Fibroblast of skin of left quadriceps (primary cell): ENCODE results near the gene APOD.
"Not testable (repeated sequence)": the region's sequence is repeated elsewhere in the genome, so short reads cannot be mapped to it uniquely, and the experiment has no call there.

Source experiments
- DNase-seq, 2 experiments: peaks; one replicate each; pipeline ENCODE4 v3.0.0-alpha.2; 2013; ENCODE audit warnings: low read depth in 2 of 2

APOD gene

GRCh38 chr3:195617784-195618659, 34.3 kb upstream of the APOD start:
- not testable (repeated sequence) for DNase-seq

DNA sequence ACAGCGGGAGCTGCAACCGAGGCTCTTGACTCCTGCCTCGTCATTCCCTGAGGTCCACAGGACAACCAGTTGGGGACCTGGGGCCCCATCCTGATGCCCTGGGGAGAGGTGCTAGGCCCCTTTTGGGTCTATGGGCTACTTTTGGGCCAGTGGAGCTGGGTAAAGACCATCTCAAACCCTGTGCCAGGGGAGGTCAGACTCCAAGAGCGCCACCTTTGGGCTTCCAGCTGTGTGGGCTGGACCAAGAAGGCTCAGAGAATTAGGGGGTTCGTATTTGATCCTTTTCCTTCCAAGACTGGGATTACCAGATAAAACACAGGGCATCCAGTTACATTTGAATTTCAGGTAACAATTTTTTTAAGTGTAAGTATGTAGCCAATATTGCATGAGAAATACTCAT, 33.4 kb upstream of the APOD start:
- not testable (repeated sequence) for DNase-seq

- DNase-seq: no peak
These were observed 32.9 kb upstream of the APOD start for GRCh38 chr3:195616681-195617080.

DNA sequence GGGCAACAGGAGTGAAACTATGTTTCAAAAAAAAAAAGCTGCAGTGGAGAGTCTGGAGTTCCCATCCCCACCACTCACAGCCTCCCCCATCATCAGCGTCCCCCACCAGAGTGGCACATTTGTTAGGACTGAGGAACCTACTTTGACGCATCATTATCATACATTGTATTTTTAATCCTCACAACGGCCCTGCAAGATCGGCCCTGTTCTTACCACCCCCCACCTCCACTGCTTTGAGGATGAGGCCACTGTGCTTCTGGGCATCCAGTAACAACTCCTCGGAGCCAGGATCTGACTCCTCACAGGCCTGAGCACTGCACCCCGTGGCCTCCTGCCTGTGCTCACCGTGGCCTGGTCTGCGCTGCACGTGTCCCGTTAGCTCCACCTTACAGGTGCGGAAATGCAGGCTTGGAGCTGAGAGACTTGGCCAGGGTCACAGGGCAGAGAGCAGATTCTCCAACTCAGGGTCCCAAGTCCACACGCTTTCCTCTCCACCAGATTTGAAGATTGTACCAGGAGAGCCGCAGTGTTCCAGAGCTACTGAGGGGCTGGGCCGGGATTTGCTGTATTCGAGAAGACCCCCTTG, 32.3 kb upstream of the APOD start:
- DNase-seq: not testable (repeated sequence)

GRCh38 chr3:195614672-195615504, 31.1 kb upstream of the APOD start:
- not testable (repeated sequence) for DNase-seq

DNA sequence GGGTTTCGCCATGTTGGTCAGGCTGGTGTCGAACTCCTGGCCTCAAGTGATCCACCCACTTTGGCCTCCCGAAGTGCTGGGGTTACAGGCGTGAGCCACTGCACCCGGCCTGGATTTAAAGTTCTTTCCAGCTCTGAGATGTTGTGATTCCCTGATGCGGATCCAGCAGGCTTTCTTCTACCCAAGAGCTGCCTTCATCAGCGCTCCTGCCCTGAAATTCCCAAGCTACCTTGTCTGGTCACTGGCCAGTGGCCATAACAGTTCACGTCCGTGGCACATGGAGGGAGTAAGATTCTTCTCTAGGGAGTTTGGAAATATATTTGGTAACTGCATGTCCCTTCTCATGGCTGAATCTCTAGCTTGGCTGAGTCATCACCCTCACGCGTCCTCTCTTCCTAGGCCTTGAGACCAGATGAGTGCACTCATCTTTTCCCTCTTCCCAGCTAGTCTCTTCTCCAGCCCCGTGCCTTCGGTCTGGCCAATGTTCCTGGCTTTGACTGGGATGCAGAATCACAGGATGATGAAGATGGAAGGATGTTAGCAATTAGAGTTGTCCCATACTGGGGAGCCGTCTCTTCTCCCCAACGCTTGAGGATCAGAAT, 29.8 kb upstream of the APOD start:
- no peak for DNase-seq

- DNase-seq: no peak
These were observed 28.5 kb upstream of the APOD start for GRCh38 chr3:195612075-195612800.

DNA sequence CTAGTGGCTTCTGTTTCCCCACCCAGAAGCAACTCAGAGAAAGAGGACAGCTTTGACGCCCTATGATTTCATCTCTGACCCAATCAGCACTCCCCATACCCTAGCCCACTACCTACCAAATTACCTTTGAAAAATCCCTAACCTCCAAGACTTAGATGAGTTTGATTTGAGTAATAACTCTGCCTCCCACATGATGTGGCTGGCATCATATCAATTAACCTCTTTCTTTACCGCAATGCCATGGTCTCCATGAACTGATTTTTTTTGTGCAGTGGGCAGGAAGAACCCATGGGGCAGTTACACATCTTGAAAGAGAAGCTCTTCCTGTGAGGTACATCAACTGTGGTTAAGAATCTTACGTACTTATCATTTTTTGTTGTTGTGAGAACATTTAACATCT, 25.5 kb upstream of the APOD start:
- no peak for DNase-seq

GRCh38 chr3:195601785-195602184, 18.0 kb upstream of the APOD start:
- not testable (repeated sequence) for DNase-seq

- no peak for DNase-seq
These were observed 17.6 kb upstream of the APOD start for GRCh38 chr3:195601382-195601781.

GRCh38 chr3:195599926-195600325, 16.2 kb upstream of the APOD start:
- not testable (repeated sequence) for DNase-seq

GRCh38 chr3:195599516-195599915, 15.8 kb upstream of the APOD start:
- DNase-seq: not testable (repeated sequence)

- no peak for DNase-seq
These were observed 14.1 kb upstream of the APOD start for GRCh38 chr3:195597848-195598247.

DNA sequence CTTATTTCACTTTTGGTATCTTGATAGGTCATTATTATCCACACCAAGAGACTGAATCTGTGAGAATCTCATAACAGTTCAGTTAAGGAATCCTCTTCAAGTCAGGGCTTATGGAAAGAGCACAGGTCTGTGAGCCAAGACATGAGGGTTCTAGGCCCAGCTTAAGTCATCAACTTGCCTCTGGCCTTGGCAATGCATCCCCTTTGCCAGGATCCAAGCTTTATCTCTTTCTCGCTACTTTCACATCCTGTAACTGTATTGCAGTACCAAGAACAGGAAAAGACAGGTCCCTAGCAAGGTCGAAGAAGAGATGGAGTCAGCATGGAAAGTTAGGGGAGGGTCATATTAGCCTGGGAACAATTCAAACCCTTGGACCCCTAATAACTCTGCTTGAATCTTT, 13.5 kb upstream of the APOD start:
- DNase-seq: no peak

GRCh38 chr3:195596765-195597171, 13.0 kb upstream of the APOD start:
- no peak for DNase-seq

- no peak for DNase-seq
These were observed 12.2 kb upstream of the APOD start for GRCh38 chr3:195595785-195596531.

GRCh38 chr3:195591852-195592251, 8.1 kb upstream of the APOD start:
- no peak for DNase-seq

- DNase-seq: no peak
These were observed 7.5 kb upstream of the APOD start for GRCh38 chr3:195591220-195591619.

DNA sequence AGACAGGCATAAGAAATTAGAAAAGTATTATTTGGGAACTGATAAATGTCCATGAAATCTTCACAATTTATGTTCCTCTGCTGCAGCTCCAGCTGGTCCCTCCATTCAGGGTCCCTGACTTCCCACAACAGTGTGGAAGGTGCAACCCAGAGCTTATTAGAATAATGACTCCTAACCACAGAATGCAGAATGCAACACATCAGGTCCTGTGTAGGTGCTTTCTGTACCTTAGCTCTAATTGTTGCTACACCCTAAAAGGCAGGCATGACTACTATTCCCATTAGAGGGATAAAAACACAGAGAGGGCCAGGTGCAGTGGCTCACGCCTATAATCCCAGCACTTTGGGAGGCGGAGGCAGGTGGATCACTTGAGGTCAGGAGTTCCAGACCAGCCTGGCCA, 6.6 kb upstream of the APOD start:
- not testable (repeated sequence) for DNase-seq

GRCh38 chr3:195589796-195590195, 6.1 kb upstream of the APOD start:
- not testable (repeated sequence) for DNase-seq

DNA sequence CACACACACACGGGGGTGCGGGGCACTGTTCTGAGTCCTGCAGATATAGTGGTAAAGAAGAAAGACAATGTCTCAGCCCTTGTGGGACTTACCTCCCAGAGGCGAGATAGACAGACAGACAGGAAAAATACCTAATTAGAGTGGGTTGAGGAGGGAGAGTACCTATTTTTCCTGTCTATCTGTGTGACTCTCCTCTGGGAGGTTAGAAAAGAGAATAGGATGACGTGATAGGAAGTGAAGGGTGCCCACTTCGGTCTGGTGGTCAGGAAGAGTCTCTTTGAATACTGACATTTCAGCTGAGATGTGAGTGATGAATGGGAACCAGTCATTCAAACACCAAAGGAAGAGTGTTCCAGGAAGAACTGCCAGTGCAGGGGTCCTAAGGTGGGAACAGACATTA, 4.1 kb upstream of the APOD start:
- DNase-seq: no peak
